Smooth muscle cell of the brain vasculature (primary cell): Measurements from ENCODE around the gene OTUD5.

Experiments
- DNase-seq: peaks from one replicate; pipeline ENCODE4 v3.0.0-alpha.2; 2012; ENCODE audit warnings: low read depth, low spot score

The OTUD5 gene

DNA sequence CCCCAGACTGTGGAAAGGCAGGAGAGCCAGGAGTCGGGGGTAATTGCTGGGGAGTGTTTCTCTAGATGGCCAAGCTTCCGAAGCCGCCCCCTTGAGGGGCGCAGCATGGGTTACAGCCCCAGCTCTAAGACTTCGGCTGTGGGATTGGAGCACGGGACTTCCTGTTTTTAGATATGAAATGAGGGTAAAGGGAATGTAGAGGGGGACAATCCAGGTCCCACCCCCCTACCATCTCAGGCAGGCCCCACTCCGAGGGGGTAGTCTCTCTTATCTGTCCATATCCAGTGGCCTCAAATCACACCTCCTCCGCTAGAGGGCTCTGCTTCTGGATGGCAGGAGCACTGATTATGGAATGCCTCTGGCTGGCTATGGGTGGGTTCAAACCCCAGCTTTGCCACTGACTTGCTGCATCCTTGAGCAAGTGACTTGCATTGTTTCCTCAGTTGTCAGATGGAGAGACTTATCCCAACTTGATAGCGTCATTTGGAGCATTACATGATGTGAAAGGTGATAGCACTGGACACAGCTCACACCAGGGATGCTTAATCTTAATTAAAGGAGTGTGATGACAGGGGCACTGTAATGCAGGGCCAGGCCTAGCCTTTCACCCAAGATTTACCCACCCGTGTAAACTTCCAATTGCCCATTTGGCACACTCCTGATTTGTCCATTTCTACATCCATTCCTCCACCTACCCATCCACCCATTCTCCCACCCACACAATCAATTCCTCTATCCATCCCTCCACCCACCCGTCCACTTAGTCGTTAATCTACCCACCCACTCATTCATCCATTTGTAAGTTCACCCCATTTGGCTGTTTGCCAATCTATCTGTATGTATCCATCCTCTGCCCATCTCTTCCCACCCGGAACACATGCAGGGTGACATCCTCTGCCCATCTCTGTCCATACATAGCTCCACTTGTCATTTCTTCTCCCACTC is 15.1 kb upstream of the OTUD5 start:
- no peak for DNase-seq

- no peak for DNase-seq
Observed at GRCh38 chrX:48971249-48972219, 14.1 kb upstream of the OTUD5 start, which contains the start of gene KCND1. Gene KCND1, minus strand, starts transcription at chrX:48971844. Its CDS starts 1,573 bp downstream, at chrX:48970271.

DNA sequence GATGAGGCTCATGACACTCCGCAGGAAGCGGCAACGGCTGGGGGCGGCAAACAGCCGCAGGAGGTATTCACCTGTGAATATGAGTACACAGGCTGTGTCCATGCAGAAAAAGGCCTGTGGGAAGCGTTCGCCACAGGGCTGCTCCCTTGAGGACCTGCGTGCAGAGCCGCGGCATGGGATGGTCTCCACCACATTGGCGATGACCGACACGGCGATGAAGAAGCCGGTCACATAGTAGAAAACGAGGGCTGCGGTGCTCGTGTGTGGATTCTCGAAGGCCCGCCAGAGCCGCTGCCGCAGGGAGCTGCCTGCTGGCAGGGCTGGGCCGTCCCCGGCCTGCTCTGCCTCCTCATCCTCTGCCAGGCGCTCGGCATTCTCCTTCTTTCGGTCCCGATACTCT is 12.1 kb upstream of the OTUD5 start:
- DNase-seq, result no peak

DNA sequence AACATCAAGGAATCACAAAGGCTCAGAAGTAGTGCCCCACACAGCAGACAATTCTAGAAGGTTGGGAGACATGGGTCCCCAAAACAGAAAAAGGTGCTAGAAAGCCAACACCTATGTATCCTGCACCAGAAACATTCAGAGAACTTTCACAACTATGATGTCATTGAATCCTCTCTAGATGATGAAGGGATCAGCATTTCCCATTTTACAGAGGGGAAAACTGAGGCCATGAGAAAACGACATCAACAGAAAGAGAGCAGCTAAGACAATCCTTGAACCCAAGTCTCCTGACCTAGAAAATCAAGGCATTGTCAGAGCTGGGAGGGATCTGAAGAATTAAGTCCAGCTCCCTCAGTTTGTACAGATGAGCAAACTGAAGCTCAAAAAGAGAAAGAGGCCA is 11.0 kb upstream of the OTUD5 start:
- DNase-seq, result no peak

DNA sequence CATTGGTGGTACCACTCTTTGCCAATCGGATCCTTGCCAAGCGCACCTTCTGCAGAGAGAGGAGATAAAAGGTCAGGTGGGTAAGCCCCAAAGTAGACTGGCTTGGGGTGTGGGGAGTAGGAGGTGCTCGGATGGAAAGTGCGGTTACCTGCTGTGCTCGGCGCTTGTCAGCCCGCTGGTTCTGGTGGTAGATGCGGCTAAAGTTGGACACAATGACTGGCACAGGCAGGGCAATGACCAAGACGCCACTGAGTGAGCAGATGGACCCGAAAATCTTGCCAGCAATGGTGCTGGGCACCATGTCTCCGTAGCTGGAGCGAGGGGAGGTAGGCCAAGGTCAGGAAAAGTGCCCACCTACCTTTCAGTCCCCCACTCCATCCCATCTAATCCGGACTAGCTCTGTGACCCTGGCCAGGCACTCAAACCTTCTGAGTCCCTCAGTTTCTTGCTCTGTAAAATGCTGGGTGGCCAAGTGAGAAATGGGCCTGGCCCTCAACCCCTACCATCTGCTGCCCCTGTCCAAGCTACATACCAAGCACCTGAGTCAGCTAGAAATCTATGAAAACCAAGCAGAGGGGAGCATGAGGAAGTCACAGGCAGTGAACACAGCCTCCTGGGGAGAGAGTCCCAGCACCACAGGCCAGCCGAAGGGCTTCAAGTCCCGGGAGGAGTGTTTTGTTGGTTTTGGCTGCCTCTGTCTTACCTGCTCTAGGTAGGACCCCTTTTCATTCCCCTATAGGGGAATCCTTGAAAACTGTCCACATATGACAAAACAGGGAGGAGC is 9.6 kb upstream of the OTUD5 start:
- DNase-seq, result no peak

DNA sequence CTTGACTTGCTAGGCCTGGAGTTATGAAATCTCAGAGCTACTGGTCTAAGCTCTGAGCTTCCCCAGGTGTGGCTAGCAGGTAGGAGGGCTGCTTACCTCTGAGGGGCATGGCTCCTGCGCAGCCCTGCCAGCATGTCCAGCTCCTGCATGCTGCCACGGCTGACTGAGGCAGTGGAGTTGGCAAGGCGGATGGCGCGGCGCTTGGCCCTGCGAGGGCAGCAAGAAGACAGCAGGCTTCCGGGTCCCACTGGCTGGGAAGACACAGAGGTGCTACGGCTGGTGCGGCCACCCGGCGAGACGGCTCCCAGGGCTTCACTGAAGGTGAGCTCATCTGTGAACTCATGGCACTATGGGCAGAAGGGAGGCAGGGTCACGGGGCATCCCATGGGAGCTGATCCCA is 8.6 kb upstream of the OTUD5 start:
- DNase-seq, result no peak

- DNase-seq, result no peak
Observed at GRCh38 chrX:48961585-48962091, 4.2 kb upstream of the OTUD5 start.

DNA sequence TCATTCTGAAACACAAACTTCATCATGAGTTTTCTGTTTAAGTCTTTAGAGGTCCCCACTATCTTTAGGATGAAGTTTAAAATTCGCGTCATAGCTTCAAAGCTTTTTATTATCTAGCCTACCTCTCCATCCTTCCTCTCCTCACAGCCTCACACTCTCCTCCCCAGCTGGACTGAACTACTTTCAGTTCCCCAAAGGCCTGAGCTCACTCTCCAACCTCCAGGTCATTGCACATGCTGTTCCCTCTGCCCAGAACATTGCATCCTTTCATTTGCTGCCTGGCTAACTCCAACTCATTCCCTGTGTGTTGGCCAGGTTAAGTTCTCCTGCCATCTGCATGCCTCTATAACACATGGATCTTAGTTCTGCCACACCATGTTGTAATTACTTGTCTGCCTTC is 2.9 kb upstream of the OTUD5 start:
- no peak for DNase-seq

GRCh38 chrX:48958635-48959094 is 1.3 kb upstream of the OTUD5 start:
- DNase-seq, result no peak

- DNase-seq, result peak; percentile 92
Observed at GRCh38 chrX:48957827-48958634, 624 bp upstream of the OTUD5 start.

DNA sequence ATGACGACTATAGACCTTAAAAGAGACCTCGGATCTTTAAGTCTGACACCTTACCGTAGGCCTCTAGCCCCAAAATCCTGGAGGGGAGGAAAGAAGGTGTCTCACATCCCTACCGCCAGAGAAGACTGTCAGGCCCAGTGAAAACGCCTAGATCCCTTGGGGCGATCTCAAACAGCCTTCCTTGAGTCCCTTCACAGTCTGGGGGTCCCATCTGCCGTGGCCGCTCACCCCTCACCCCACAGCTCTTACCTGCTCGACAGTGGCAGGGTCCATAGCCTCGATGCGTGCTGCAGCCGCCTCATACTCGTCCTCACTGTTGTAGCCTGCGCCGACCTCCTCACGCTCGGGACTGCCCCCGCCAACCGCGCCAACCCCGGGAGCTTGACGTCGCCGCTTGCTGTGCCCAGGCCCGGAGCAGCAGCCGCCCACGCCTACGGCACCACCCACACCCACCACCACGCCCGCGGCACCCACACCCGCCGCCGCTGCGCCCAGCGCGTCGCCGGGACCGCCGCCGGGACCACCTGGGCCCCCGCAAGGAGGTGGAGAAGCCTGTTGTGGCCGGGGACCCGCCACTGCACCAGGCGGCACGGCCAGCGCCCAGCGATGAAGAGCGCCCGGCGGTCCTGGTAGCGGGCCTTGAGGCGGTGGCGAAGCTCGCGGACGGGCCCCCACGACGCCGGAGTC is 536 bp downstream of the OTUD5 start:
- no peak for DNase-seq

- no peak for DNase-seq
Observed at GRCh38 chrX:48948589-48948988, 8.8 kb downstream of the OTUD5 start.

DNA sequence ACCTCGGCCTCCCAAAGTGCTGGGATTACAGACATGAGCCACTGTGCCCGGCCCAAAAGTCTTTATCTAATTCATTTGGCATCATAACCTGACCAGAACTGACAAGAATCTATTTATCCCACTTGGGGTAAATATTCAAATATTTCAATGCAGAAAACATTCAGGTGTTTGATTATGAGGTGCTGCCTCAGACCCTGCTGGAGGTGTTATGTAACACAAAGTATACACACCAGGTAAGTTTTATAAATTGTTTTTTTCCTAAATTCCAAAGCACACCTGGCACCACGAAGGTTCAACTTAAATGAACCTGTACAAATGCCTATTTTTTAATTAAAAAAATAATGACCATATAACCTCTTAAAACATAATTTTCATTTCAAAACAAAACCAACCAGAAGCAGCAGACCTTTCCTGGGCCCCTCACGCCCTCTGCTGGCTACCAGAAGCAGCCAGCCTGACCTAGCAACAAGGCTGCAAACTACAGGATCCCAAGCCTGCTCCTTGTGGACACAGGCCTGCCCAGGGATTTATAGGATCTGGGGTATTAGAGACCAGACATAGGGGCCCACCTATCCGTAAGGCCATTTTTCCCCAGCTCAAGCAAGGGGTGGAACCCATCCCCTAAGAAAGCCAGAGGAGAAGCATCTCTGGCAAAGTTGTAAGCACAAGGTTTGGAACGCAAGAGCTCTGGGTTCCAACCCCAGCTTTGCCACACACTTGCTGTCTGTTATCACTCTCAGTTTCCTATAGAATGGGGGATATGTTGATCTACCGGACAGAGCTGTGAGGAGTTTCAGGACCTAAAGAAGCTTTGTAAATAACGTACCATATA is 11.7 kb downstream of the OTUD5 start:
- no peak for DNase-seq

DNA sequence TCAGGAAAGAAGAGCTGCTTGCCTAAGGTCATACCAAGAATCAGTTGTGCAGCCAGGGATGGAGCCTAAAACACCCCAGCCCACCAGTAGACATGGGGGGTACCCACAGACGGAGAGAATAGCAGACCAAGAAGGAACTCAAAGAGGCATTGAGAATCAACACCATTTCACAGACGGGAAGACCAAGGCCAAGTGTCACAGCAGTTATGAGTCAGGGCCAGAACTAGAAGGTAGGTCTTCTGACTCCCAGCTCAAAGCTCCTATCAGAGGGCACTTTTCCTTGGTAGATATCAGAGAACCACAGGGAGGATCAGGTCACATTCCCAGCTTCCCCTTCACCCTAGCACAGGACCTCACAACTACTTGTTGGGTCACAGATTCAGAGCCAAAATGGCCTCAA is 14.5 kb downstream of the OTUD5 start:
- DNase-seq, result no peak

DNA sequence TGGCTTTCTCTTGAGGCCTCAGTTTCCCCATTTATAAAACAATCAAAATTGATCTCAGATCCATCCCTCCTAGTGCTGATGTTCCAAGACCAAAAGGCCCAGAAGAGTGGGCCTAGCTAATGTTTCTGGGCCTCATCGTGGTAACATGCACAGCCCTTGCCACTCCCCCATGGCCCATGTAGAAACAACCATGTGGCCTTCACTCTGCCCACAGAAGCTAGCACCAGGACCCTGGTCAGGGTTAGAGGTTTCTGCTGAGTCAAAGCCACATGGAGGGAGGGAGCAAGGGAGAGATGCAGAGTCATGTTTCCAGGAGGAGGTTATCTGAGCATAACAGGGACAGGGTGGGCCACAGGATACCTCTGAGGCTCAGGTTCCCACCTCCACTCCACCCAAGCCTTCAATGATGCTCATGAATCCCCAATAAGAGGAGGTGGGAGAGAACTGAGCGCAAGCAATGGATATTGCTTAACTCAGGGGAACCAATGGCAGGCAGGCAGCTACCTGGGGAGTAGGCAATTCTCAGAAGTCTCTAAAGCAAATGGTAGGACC is 16.9 kb downstream of the OTUD5 start:
- DNase-seq, result no peak

DNA sequence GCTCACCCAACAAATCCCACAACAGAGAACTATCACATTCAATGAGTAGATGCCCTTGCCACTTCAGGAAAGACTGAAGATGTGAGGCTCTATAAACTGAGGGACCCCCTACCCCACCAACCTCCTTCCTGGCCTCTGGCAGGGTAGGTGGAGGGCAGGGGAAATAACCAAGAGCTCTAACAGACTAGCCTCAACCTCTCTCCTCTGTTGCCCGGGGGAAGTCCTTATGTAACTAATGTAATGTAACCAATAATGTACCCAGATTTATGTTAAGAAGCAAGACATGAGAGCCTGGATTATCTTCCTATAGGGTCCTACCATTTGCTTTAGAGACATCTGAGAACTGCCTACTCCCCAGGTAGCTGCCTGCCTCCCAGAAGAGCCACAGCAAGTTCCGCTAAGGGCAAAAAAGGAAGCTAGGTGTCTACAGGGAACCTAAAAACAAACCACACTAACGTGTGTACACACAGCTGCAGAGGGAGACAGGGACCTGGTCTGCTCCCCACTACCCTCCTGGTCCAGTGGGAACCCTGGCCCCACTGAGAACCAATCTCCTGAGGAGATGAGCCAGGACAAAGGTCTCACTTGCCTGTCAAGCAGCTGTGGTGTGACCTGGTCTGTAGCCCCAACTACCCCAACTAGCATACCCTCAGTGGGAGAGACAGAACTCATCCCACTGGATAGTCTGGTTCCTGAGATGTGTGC is 17.7 kb downstream of the OTUD5 start:
- no peak for DNase-seq

GRCh38 chrX:48938721-48939425 is 18.5 kb downstream of the OTUD5 start:
- DNase-seq, result no peak
